GM10847 (cell line): ENCODE measurements around the gene FANCC.

Source experiments
- POLR2A ChIP-seq: IDR thresholded peaks from 2 replicates; pipeline ENCODE4 v1.6.1; 2011; ENCODE audit not compliant: insufficient read length; ENCODE audit errors: extremely low read depth

Gene FANCC

GRCh38 chr9:95171596-95171995 lies 145.9 kb downstream of the FANCC start:
- TF ChIP-seq POLR2A: no peak

- TF ChIP-seq POLR2A: no peak
These were observed 146.5 kb downstream of the FANCC start for GRCh38 chr9:95171001-95171400.

GRCh38 chr9:95167998-95168397 lies 149.5 kb downstream of the FANCC start:
- no peak for TF ChIP-seq POLR2A

GRCh38 chr9:95165004-95165403 lies 152.5 kb downstream of the FANCC start:
- no peak for TF ChIP-seq POLR2A

GRCh38 chr9:95157481-95158151 lies 159.9 kb downstream of the FANCC start:
- TF ChIP-seq POLR2A: no peak

- TF ChIP-seq POLR2A: no peak
These were observed 161.4 kb downstream of the FANCC start for GRCh38 chr9:95156074-95156473.

GRCh38 chr9:95155220-95155619 lies 162.3 kb downstream of the FANCC start:
- TF ChIP-seq POLR2A: no peak

- TF ChIP-seq POLR2A: no peak
These were observed 166.6 kb downstream of the FANCC start for GRCh38 chr9:95150903-95151302.

- no peak for TF ChIP-seq POLR2A
These were observed 169.3 kb downstream of the FANCC start for GRCh38 chr9:95148208-95148520.

GRCh38 chr9:95147452-95148207 lies 169.9 kb downstream of the FANCC start:
- no peak for TF ChIP-seq POLR2A

- TF ChIP-seq POLR2A: no peak
These were observed 173.6 kb downstream of the FANCC start for GRCh38 chr9:95143591-95144561.

GRCh38 chr9:95142728-95143127 lies 174.8 kb downstream of the FANCC start:
- TF ChIP-seq POLR2A: no peak

- no peak for TF ChIP-seq POLR2A
These were observed 175.2 kb downstream of the FANCC start for GRCh38 chr9:95142315-95142714.

- TF ChIP-seq POLR2A: no peak
These were observed 176.7 kb downstream of the FANCC start for GRCh38 chr9:95140821-95141220.

- no peak for TF ChIP-seq POLR2A
These were observed 178.4 kb downstream of the FANCC start for GRCh38 chr9:95139126-95139525.

- TF ChIP-seq POLR2A: no peak
These were observed 179.0 kb downstream of the FANCC start for GRCh38 chr9:95138474-95138873.

GRCh38 chr9:95137587-95138145 lies 179.8 kb downstream of the FANCC start:
- TF ChIP-seq POLR2A: no peak
